ENCODE measurements around the gene MED20. TPM values are rescaled to one million over a fixed set of nuclear protein-coding genes. Genes with fewer than 3 reads are reported as not detected.

The MED20 gene
- total and polyA plus RNA-seq, 10 of the 15 experiments (the other 5 are each of a cell fraction or from before 2014, with no cell fraction given): 13.4 to 24.8 (median 17.9) TPM

GRCh38 chr6:41900861-41901260 lies 20.1 kb downstream of the MED20 start:
- no peak overlapping the region for H3K4me2 ChIP-seq (ENCODE audit: control insufficient read depth, insufficient read depth)
- ATAC-seq: no peak
- no peak for FAIRE-seq
- RAD21 ChIA-PET (ENCODE audit: unreplicated experiment): interaction anchor here (4.7 kb wide), 1 partner anchor 143 kb away, joined by 29 read pairs; no protein-coding TSS in a partner anchor
- BruUV-seq (replicated peaks): no TSS peak
- no peaks in the 10 kb centered on the region for H3K4me1 ChIP-seq (ENCODE audit: control insufficient read depth, insufficient read depth, low read length)
- no peak overlapping the region for H3K4me3 ChIP-seq
- in situ Hi-C loops (cut with MboI): no loop called here
- POLR2A ChIA-PET: no interaction called here
- 45% methylated on average over 1 of the region's 1 CpG for WGBS (ENCODE audit: insufficient coverage, insufficient replicate concordance, low lambda C conversion rate, missing lambda C conversion rate)
- TF ChIP-seq MTA3 (IDR thresholded peaks at IDR 0.05; ENCODE audit: borderline replicate concordance, low read length) (no peak), HDAC2 (IDR thresholded peaks at IDR 0.05) (no peak), SIX5 (IDR thresholded peaks at IDR 0.05; ENCODE audit: low read depth, low read length, severe bottlenecking) (no peak), IRF5 (IDR thresholded peaks at IDR 0.05; ENCODE audit: borderline replicate concordance) (no peak), ZNF622 (IDR thresholded peaks at IDR 0.05) (no peak), WRNIP1 (IDR thresholded peaks at IDR 0.05; ENCODE audit: borderline replicate concordance, low read depth, low read length) (no peak), ATF7 (IDR thresholded peaks at IDR 0.05; ENCODE audit: low read depth) (no peak), USF1 (IDR thresholded peaks at IDR 0.05; ENCODE audit: borderline replicate concordance, extremely low read length, insufficient read depth, low read depth, low read length) (no peak), SREBF1 (IDR thresholded peaks at IDR 0.05; ENCODE audit: low read length) (no peak), BMI1 (IDR thresholded peaks at IDR 0.05; ENCODE audit: borderline replicate concordance) (no peak), NR2C2 (IDR thresholded peaks at IDR 0.05; ENCODE audit: borderline replicate concordance, control insufficient read depth, insufficient read length, low read depth) (no peak), SMAD5 (IDR thresholded peaks at IDR 0.05; ENCODE audit: low read depth) (no peak), YY1 (IDR thresholded peaks at IDR 0.05; ENCODE audit: low read depth, low read length) (no peak), RELA (IDR thresholded peaks at IDR 0.05; ENCODE audit: borderline replicate concordance, partially characterized antibody) (no peak), PAX5 (IDR thresholded peaks at IDR 0.05; ENCODE audit: borderline replicate concordance, low read depth, low read length) (no peak), NFXL1 (IDR thresholded peaks at IDR 0.05; ENCODE audit: borderline replicate concordance) (no peak), STAT1 (conservative IDR thresholded peaks at IDR 0.05) (no peak), ZSCAN29 (IDR thresholded peaks at IDR 0.05) (no peak), ZNF687 (IDR thresholded peaks at IDR 0.05) (no peak)
- SMC1A ChIA-PET (ENCODE audit: uncharacterized antibody, unreplicated experiment): interaction anchor here (0.9 kb wide), 2 partner anchors 36 to 142 kb away, joined by 3 to 4 read pairs; no protein-coding TSS in a partner anchor
- H3K9me3 ChIP-seq (replicated peaks; ENCODE audit: control insufficient read depth, insufficient read depth, low read length): no peaks in the 10 kb centered on the region
- no peaks in the 10 kb centered on the region for H4K20me1 ChIP-seq (ENCODE audit: control insufficient read depth, insufficient read depth)
- CTCF ChIA-PET: interaction anchor here (0.9 to 7.3 kb wide), 2 partner anchors 54 to 143 kb away, joined by 5 to 51 read pairs; no protein-coding TSS in a partner anchor
- H3K36me3 ChIP-seq (ENCODE audit: control insufficient read depth in 2 of 2, insufficient read depth in 2 of 2, low read length in 1 of 2): no peaks in the 10 kb centered on the region
- H3K9ac ChIP-seq (ENCODE audit: control insufficient read depth, insufficient read depth, low read length): no peak overlapping the region
- DNase-seq (ENCODE audit: low read depth, low spot score): no peak
- H2AFZ ChIP-seq (ENCODE audit: control insufficient read depth, low read depth, low read length): no peak overlapping the region
- intact Hi-C loops (cut with micrococcal nuclease; ENCODE audit: unreplicated experiment): no loop called here
- no peaks in the 10 kb centered on the region for H3K79me2 ChIP-seq (ENCODE audit: control insufficient read depth, insufficient read depth, low read length)
- H3K27me3 ChIP-seq (replicated peaks in 1 of 2; ENCODE audit: control insufficient read depth in 2 of 2, insufficient read depth in 2 of 2, low read length in 1 of 2): no peaks in the 10 kb centered on the region
- no peak overlapping the region for H3K27ac ChIP-seq (ENCODE audit: control insufficient read depth, insufficient read depth)

Measured in GM12878 (cell line).